GM23338 (cell line): ENCODE results near the gene ELAC2. TPM values are rescaled to one million over a fixed set of nuclear protein-coding genes. Genes with fewer than 3 reads are reported as not detected.

Experiments
- ATAC-seq: fragments of 200-7000 bp; cut with Tn5 transposase; 3 replicates; pipeline ENCODE4 v1.9.1; 2020
- DNase-seq: peaks from one replicate; pipeline ENCODE4 v3.0.0-alpha.2; 2015; ENCODE audit warnings: low spot score
- H2AFZ ChIP-seq: fragments of 200-600 bp; sonication (generic); 2 replicates; pipeline ENCODE4 v1.8.0; 2016; ENCODE audit warnings: antibody characterized with exemption, mild to moderate bottlenecking, moderate library complexity
- H3F3A ChIP-seq: fragments of 200-600 bp; sonication (generic); replicated peaks from 2 replicates; pipeline ENCODE4 v1.8.0; 2017; ENCODE audit warnings: antibody characterized with exemption, mixed run types, low read depth
- H3K27ac ChIP-seq: fragments of 200-600 bp; sonication (generic); 2 replicates; pipeline ENCODE4 v1.6.1; 2016; ENCODE audit warnings: low read depth
- H3K27me3 ChIP-seq: fragments of 200-600 bp; sonication (generic); 2 replicates; pipeline ENCODE4 v1.8.0; 2016; ENCODE audit warnings: mild to moderate bottlenecking, mixed run types, moderate library complexity; ENCODE audit not compliant: insufficient read depth
- H3K36me3 ChIP-seq: fragments of 200-600 bp; sonication (generic); 2 replicates; pipeline ENCODE4 v1.8.0; 2016; ENCODE audit warnings: mild to moderate bottlenecking; ENCODE audit not compliant: insufficient read depth
- H3K4me1 ChIP-seq: fragments of 200-600 bp; sonication (generic); 2 replicates; pipeline ENCODE4 v1.8.0; 2016; ENCODE audit warnings: mild to moderate bottlenecking, moderate library complexity; ENCODE audit not compliant: insufficient read depth
- H3K4me2 ChIP-seq: fragments of 200-600 bp; sonication (generic); 2 replicates; pipeline ENCODE4 v1.7.1; 2017; ENCODE audit warnings: mixed run types
- H3K4me3 ChIP-seq: fragments of 200-600 bp; sonication (generic); 2 replicates; pipeline ENCODE4 v1.6.1; 2016; ENCODE audit warnings: mixed run types
- H3K79me2 ChIP-seq: fragments of 200-600 bp; sonication (generic); replicated peaks from 2 replicates; pipeline ENCODE4 v1.8.0; 2017; ENCODE audit warnings: mild to moderate bottlenecking; ENCODE audit not compliant: insufficient read depth
- H3K9me2 ChIP-seq: fragments of 200-600 bp; sonication (generic); 2 replicates; pipeline ENCODE4 v1.8.0; 2017; ENCODE audit not compliant: insufficient read depth
- H4K20me1 ChIP-seq: fragments of 200-600 bp; sonication (generic); replicated peaks from 2 replicates; pipeline ENCODE4 v1.8.0; 2017; ENCODE audit warnings: mild to moderate bottlenecking; ENCODE audit not compliant: insufficient read depth
- H3K27ac Mint-ChIP-seq: 2 replicates; pipeline ENCODE4 v1.8.0; 2020; ENCODE audit warnings: inconsistent platforms, mild to moderate bottlenecking, moderate library complexity, mixed read lengths
- H3K27me3 Mint-ChIP-seq: 3 replicates; pipeline ENCODE4 v1.8.0; 2022; ENCODE audit warnings: low read depth, mild to moderate bottlenecking, moderate library complexity, mixed read lengths, inconsistent platforms; ENCODE audit not compliant: insufficient read depth, poor library complexity
- H3K36me3 Mint-ChIP-seq: 3 replicates; pipeline ENCODE4 v1.8.0; 2021; ENCODE audit warnings: low read depth, mild to moderate bottlenecking, inconsistent platforms, moderate library complexity, mixed read lengths
- H3K4me1 Mint-ChIP-seq: 3 replicates; pipeline ENCODE4 v1.8.0; 2020; ENCODE audit warnings: mild to moderate bottlenecking, inconsistent platforms, mixed read lengths
- H3K4me3 Mint-ChIP-seq: 3 replicates; pipeline ENCODE4 v1.8.0; 2021; ENCODE audit warnings: moderate library complexity, mild to moderate bottlenecking, inconsistent platforms, mixed read lengths
- H3K9me3 Mint-ChIP-seq: 3 replicates; pipeline ENCODE4 v1.8.0; 2020; ENCODE audit warnings: moderate library complexity, mild to moderate bottlenecking, inconsistent platforms, mixed read lengths
- CREB1 ChIP-seq: fragments of 250-450 bp; sonication (Bioruptor Pico); IDR thresholded peaks from 2 replicates; pipeline ENCODE4 v1.5.0; 2020; ENCODE audit warnings: low read depth, mild to moderate bottlenecking, moderate library complexity
- EZH2 ChIP-seq: fragments of 200-600 bp; sonication (generic); IDR thresholded peaks from one replicate; pipeline ENCODE4 v1.8.0; 2017; ENCODE audit warnings: antibody characterized with exemption, mild to moderate bottlenecking, low read depth; ENCODE audit not compliant: unreplicated experiment
- EZH2phosphoT487 ChIP-seq: fragments of 200-600 bp; sonication (generic); IDR thresholded peaks from one replicate; pipeline ENCODE4 v1.8.1; 2018; ENCODE audit warnings: antibody characterized with exemption; ENCODE audit not compliant: unreplicated experiment
- JUNB ChIP-seq: IDR thresholded peaks from one replicate; pipeline ENCODE4 v1.6.1; 2016; ENCODE audit warnings: antibody characterized with exemption; ENCODE audit not compliant: unreplicated experiment
- NANOG ChIP-seq: IDR thresholded peaks from 2 replicates; pipeline ENCODE4 v1.6.1; 2016; ENCODE audit warnings: antibody characterized with exemption, borderline replicate concordance
- POLR2AphosphoS5 ChIP-seq: IDR thresholded peaks from 2 replicates; pipeline ENCODE4 v1.6.1; 2016; ENCODE audit warnings: antibody characterized with exemption, low read depth
- STAT1 ChIP-seq: IDR thresholded peaks from one replicate; pipeline ENCODE4 v1.6.1; 2016; ENCODE audit warnings: antibody characterized with exemption; ENCODE audit not compliant: unreplicated experiment
- ZNF114 ChIP-seq: fragments of 250-450 bp; sonication (Bioruptor Pico); IDR thresholded peaks from 2 replicates; pipeline ENCODE4 v1.5.0; 2020; ENCODE audit warnings: mild to moderate bottlenecking, moderate library complexity
- ZNF331 ChIP-seq: fragments of 250-450 bp; sonication (Bioruptor Pico); IDR thresholded peaks from 2 replicates; pipeline ENCODE4 v1.5.0; 2020; ENCODE audit warnings: low read depth, mild to moderate bottlenecking, moderate library complexity
- polyA plus RNA-seq: library from polyadenylated mRNA; unstranded; fragments of >200 nt; fragmentation: Nextera tagmentation; extraction: Ambion mirVana; gene quantifications from 2 replicates; pipeline ENCODE4 v1.2.1, GENCODE V29; 2016
- total RNA-seq: library from RNA; depleted of rRNA; stranded (reverse); fragments of >200 nt; shearing (Covaris generic); gene quantifications from 2 replicates; pipeline ENCODE4 v1.2.3, GENCODE V29; 2014
- TF ChIP-seq, protein P1 (sequence below): IDR thresholded peaks from 2 replicates; pipeline ENCODE4 v1.6.1; 2016; ENCODE audit warnings: antibody characterized with exemption
- TF ChIP-seq, protein P2 (sequence below), 2 experiments: fragments of 200-600 bp in 1 of 2; sonication (generic) in 1 of 2; conservative IDR thresholded peaks; 2 replicates each; pipeline versions ENCODE4 v1.5.1 to v1.6.1; 2016 to 2017; ENCODE audit warnings: antibody characterized with exemption in 2 of 2, low read depth in 2 of 2, mild to moderate bottlenecking in 2 of 2, moderate library complexity in 1 of 2
- TF ChIP-seq, protein P3 (sequence below): fragments of 250-450 bp; sonication (Bioruptor Pico); IDR thresholded peaks from 2 replicates; pipeline ENCODE4 v1.5.0; 2020; ENCODE audit warnings: mild to moderate bottlenecking, moderate library complexity
- TF ChIP-seq, protein P4 (sequence below): IDR thresholded peaks from one replicate; pipeline ENCODE4 v1.6.1; 2018; ENCODE audit warnings: antibody characterized with exemption; ENCODE audit not compliant: unreplicated experiment

The ELAC2 gene
- total and polyA plus RNA-seq, 2 experiments from 2014 or later = 49.9 to 203 TPM

DNA sequence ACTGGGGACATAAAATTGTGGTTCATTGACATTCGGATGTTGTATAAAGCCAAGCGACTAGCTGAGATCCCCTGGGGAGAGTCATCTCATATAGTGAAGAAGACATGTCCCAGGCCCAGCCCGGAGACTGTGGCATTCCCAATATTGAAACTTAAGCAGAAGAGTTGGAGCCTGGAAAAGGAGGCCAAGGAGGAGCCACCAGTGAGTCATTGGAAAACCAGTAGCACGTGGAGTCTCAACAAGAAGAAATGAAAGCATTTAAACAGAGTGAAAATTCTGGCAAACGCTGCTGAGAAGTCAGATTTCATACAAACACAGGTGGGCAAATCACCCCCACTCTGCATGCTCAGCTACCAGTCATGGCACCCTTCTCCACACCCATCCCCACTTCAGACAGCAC is 9.4 kb upstream of the ELAC2 start:
- peaks cover 6% of the 10 kb centered on the region; the same call in 2 of the 3 replicates for H3K4me1 Mint-ChIP-seq
- no peak overlapping the region for H2AFZ ChIP-seq
- H3K27me3 ChIP-seq = no peaks in the 10 kb centered on the region
- peaks cover 5% of the 10 kb centered on the region for H3K27me3 Mint-ChIP-seq
- no peaks in the 10 kb centered on the region for H3K79me2 ChIP-seq
- ATAC-seq (no peak), DNase-seq (no peak)
- H3K36me3 Mint-ChIP-seq = no peaks in the 10 kb centered on the region
- no peaks in the 10 kb centered on the region for H4K20me1 ChIP-seq
- no peak overlapping the region for H3K4me2 ChIP-seq
- TF ChIP-seq EZH2phosphoT487 (no peak), EZH2 (no peak), STAT1 (no peak), ZNF331 (CRISPR knock-in tag) (no peak), CREB1 (CRISPR knock-in tag) (no peak), JUNB (no peak), POLR2AphosphoS5 (no peak), ZNF114 (no peak), NANOG (no peak)
- TF ChIP-seq, protein P1, sequence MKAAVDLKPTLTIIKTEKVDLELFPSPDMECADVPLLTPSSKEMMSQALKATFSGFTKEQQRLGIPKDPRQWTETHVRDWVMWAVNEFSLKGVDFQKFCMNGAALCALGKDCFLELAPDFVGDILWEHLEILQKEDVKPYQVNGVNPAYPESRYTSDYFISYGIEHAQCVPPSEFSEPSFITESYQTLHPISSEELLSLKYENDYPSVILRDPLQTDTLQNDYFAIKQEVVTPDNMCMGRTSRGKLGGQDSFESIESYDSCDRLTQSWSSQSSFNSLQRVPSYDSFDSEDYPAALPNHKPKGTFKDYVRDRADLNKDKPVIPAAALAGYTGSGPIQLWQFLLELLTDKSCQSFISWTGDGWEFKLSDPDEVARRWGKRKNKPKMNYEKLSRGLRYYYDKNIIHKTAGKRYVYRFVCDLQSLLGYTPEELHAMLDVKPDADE = no peak
- TF ChIP-seq, protein P2, sequence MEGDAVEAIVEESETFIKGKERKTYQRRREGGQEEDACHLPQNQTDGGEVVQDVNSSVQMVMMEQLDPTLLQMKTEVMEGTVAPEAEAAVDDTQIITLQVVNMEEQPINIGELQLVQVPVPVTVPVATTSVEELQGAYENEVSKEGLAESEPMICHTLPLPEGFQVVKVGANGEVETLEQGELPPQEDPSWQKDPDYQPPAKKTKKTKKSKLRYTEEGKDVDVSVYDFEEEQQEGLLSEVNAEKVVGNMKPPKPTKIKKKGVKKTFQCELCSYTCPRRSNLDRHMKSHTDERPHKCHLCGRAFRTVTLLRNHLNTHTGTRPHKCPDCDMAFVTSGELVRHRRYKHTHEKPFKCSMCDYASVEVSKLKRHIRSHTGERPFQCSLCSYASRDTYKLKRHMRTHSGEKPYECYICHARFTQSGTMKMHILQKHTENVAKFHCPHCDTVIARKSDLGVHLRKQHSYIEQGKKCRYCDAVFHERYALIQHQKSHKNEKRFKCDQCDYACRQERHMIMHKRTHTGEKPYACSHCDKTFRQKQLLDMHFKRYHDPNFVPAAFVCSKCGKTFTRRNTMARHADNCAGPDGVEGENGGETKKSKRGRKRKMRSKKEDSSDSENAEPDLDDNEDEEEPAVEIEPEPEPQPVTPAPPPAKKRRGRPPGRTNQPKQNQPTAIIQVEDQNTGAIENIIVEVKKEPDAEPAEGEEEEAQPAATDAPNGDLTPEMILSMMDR (conservative IDR thresholded peaks at IDR 0.05; ENCODE audit: low read depth in 2 of 2) = no peak
- TF ChIP-seq, protein P3, sequence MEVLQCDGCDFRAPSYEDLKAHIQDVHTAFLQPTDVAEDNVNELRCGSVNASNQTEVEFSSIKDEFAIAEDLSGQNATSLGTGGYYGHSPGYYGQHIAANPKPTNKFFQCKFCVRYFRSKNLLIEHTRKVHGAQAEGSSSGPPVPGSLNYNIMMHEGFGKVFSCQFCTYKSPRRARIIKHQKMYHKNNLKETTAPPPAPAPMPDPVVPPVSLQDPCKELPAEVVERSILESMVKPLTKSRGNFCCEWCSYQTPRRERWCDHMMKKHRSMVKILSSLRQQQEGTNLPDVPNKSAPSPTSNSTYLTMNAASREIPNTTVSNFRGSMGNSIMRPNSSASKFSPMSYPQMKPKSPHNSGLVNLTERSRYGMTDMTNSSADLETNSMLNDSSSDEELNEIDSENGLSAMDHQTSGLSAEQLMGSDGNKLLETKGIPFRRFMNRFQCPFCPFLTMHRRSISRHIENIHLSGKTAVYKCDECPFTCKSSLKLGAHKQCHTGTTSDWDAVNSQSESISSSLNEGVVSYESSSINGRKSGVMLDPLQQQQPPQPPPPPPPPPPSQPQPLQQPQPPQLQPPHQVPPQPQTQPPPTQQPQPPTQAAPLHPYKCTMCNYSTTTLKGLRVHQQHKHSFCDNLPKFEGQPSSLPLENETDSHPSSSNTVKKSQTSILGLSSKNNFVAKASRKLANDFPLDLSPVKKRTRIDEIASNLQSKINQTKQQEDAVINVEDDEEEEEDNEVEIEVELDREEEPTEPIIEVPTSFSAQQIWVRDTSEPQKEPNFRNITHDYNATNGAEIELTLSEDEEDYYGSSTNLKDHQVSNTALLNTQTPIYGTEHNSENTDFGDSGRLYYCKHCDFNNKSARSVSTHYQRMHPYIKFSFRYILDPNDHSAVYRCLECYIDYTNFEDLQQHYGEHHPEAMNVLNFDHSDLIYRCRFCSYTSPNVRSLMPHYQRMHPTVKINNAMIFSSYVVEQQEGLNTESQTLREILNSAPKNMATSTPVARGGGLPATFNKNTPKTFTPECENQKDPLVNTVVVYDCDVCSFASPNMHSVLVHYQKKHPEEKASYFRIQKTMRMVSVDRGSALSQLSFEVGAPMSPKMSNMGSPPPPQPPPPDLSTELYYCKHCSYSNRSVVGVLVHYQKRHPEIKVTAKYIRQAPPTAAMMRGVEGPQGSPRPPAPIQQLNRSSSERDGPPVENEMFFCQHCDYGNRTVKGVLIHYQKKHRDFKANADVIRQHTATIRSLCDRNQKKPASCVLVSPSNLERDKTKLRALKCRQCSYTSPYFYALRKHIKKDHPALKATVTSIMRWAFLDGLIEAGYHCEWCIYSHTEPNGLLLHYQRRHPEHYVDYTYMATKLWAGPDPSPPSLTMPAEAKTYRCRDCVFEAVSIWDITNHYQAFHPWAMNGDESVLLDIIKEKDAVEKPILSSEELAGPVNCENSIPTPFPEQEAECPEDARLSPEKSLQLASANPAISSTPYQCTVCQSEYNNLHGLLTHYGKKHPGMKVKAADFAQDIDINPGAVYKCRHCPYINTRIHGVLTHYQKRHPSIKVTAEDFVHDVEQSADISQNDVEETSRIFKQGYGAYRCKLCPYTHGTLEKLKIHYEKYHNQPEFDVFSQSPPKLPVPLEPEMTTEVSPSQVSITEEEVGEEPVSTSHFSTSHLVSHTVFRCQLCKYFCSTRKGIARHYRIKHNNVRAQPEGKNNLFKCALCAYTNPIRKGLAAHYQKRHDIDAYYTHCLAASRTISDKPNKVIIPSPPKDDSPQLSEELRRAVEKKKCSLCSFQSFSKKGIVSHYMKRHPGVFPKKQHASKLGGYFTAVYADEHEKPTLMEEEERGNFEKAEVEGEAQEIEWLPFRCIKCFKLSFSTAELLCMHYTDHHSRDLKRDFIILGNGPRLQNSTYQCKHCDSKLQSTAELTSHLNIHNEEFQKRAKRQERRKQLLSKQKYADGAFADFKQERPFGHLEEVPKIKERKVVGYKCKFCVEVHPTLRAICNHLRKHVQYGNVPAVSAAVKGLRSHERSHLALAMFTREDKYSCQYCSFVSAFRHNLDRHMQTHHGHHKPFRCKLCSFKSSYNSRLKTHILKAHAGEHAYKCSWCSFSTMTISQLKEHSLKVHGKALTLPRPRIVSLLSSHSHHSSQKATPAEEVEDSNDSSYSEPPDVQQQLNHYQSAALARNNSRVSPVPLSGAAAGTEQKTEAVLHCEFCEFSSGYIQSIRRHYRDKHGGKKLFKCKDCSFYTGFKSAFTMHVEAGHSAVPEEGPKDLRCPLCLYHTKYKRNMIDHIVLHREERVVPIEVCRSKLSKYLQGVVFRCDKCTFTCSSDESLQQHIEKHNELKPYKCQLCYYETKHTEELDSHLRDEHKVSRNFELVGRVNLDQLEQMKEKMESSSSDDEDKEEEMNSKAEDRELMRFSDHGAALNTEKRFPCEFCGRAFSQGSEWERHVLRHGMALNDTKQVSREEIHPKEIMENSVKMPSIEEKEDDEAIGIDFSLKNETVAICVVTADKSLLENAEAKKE = no peak
- TF ChIP-seq, protein P4, sequence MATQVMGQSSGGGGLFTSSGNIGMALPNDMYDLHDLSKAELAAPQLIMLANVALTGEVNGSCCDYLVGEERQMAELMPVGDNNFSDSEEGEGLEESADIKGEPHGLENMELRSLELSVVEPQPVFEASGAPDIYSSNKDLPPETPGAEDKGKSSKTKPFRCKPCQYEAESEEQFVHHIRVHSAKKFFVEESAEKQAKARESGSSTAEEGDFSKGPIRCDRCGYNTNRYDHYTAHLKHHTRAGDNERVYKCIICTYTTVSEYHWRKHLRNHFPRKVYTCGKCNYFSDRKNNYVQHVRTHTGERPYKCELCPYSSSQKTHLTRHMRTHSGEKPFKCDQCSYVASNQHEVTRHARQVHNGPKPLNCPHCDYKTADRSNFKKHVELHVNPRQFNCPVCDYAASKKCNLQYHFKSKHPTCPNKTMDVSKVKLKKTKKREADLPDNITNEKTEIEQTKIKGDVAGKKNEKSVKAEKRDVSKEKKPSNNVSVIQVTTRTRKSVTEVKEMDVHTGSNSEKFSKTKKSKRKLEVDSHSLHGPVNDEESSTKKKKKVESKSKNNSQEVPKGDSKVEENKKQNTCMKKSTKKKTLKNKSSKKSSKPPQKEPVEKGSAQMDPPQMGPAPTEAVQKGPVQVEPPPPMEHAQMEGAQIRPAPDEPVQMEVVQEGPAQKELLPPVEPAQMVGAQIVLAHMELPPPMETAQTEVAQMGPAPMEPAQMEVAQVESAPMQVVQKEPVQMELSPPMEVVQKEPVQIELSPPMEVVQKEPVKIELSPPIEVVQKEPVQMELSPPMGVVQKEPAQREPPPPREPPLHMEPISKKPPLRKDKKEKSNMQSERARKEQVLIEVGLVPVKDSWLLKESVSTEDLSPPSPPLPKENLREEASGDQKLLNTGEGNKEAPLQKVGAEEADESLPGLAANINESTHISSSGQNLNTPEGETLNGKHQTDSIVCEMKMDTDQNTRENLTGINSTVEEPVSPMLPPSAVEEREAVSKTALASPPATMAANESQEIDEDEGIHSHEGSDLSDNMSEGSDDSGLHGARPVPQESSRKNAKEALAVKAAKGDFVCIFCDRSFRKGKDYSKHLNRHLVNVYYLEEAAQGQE = no peak
- H3K36me3 ChIP-seq = no peaks in the 10 kb centered on the region
- no peaks in the 10 kb centered on the region for H3K9me2 ChIP-seq
- no peak overlapping the region for H3K27ac Mint-ChIP-seq
- no peaks in the 10 kb centered on the region; the same call in 1 of the 2 replicates for H3F3A ChIP-seq
- H3K4me3 Mint-ChIP-seq = no peak overlapping the region
- no peak overlapping the region for H3K27ac ChIP-seq
- no peak overlapping the region for H3K4me3 ChIP-seq
- H3K4me1 ChIP-seq = no peaks in the 10 kb centered on the region; the same call in 1 of the 2 replicates
- no peaks in the 10 kb centered on the region for H3K9me3 Mint-ChIP-seq
